PC-3 (cell line): ENCODE results near the gene ZNF396. TPM values are rescaled to one million over a fixed set of nuclear protein-coding genes. Genes with fewer than 3 reads are reported as not detected.

Source experiments
- ATAC-seq: fragments of 200-7000 bp; cut with Tn5 transposase; 2 replicates; pipeline ENCODE4 v1.9.1; 2020; ENCODE audit warnings: mild to moderate bottlenecking, moderate library complexity
- BruUV-seq: library from RNA; stranded (reverse); fragments of 400-500 nt; replicated peaks from 2 replicates; lab custom pipeline; 2021; lab: Mats Ljungman, UMichigan
- CTCF ChIA-PET: fragments of 300-600 bp; sonication (Branson Sonifier 250); formaldehyde crosslinking; loops from one replicate; lab custom pipeline; 2022; ENCODE audit warnings: antibody characterized with exemption; lab: Charles Lee
- POLR2A ChIA-PET: fragments of 300-600 bp; sonication (Branson Sonifier 250); formaldehyde crosslinking; loops from one replicate; lab custom pipeline; 2022; ENCODE audit warnings: antibody characterized with exemption; ENCODE audit not compliant: unreplicated experiment; lab: Charles Lee
- DNase-seq: peaks from one replicate; pipeline ENCODE4 v3.0.0-alpha.2; 2015
- H2AFZ ChIP-seq: fragments of 300-600 bp; sonication (generic); 2 replicates; pipeline ENCODE4 v1.6.0; 2016; ENCODE audit warnings: antibody characterized with exemption, low read length
- H3F3A ChIP-seq: fragments of 300-600 bp; sonication (generic); one replicate; pipeline ENCODE4 v1.6.0; 2017; ENCODE audit warnings: antibody characterized with exemption, low read length, control low read depth, mild to moderate bottlenecking; ENCODE audit not compliant: unreplicated experiment
- H3K27ac ChIP-seq: fragments of 300-600 bp; sonication (generic); 2 replicates; pipeline ENCODE4 v1.5.1; 2016; ENCODE audit warnings: mild to moderate bottlenecking, low read length
- H3K27me3 ChIP-seq: fragments of 300-600 bp; sonication (generic); 2 replicates; pipeline ENCODE4 v1.6.1; 2016; ENCODE audit warnings: low read length, mixed read lengths
- H3K36me3 ChIP-seq: fragments of 300-600 bp; sonication (generic); 2 replicates; pipeline ENCODE4 v1.6.1; 2016; ENCODE audit warnings: low read depth, mixed run types, low read length, mixed read lengths
- H3K4me1 ChIP-seq: fragments of 300-600 bp; sonication (generic); 2 replicates; pipeline ENCODE4 v1.5.1; 2016; ENCODE audit warnings: low read length; ENCODE audit not compliant: insufficient read depth
- H3K4me2 ChIP-seq: fragments of 300-600 bp; sonication (generic); 2 replicates; pipeline ENCODE4 v1.6.0; 2016; ENCODE audit warnings: low read length
- H3K4me3 ChIP-seq: fragments of 300-600 bp; sonication (generic); 2 replicates; pipeline ENCODE4 v1.5.1; 2016; ENCODE audit warnings: mild to moderate bottlenecking, low read length, mixed read lengths
- H3K79me2 ChIP-seq: fragments of 300-600 bp; sonication (generic); 2 replicates; pipeline ENCODE4 v1.6.1; 2017; ENCODE audit warnings: low read length, mixed read lengths
- H3K9ac ChIP-seq: fragments of 300-600 bp; sonication (generic); 2 replicates; pipeline ENCODE4 v1.6.0; 2016; ENCODE audit warnings: mild to moderate bottlenecking, low read length
- H3K9me2 ChIP-seq: fragments of 300-600 bp; sonication (generic); replicated peaks from 2 replicates; pipeline ENCODE4 v1.6.1; 2016; ENCODE audit warnings: mixed run types, low read length, mixed read lengths
- H3K9me3 ChIP-seq: fragments of 300-600 bp; sonication (generic); 2 replicates; pipeline ENCODE4 v1.6.1; 2016; ENCODE audit warnings: low read length, mixed read lengths
- H4K20me1 ChIP-seq: fragments of 300-600 bp; sonication (generic); 2 replicates; pipeline ENCODE4 v1.6.1; 2016; ENCODE audit warnings: low read length, mixed read lengths
- EZH2 ChIP-seq: fragments of 300-600 bp; sonication (generic); IDR thresholded peaks from one replicate; pipeline ENCODE4 v1.6.1; 2017; ENCODE audit warnings: antibody characterized with exemption, mild to moderate bottlenecking, low read length; ENCODE audit not compliant: unreplicated experiment
- EZH2phosphoT487 ChIP-seq: fragments of 300-600 bp; sonication (generic); IDR thresholded peaks from 2 replicates; pipeline ENCODE4 v1.6.1; 2018; ENCODE audit warnings: mild to moderate bottlenecking, antibody characterized with exemption, low read length, borderline replicate concordance
- intact Hi-C: fragments of 100-400 bp; cut with micrococcal nuclease; formaldehyde crosslinking; loops from 2 replicates; pipeline ENCODE4 v1.9.0; 2023
- total RNA-seq: library from RNA; depleted of rRNA; stranded (reverse); fragments of >200 nt; gene quantifications from 2 replicates; pipeline ENCODE4 v1.2.3, GENCODE V29; 2014
- TF ChIP-seq, protein P1 (sequence below): fragments of 300-600 bp; sonication (generic); conservative IDR thresholded peaks from 2 replicates; pipeline ENCODE4 v1.5.1; 2017; ENCODE audit warnings: antibody characterized with exemption, low read depth, mild to moderate bottlenecking, low read length

ZNF396 gene
- total RNA-seq, 1 experiment from 2014 or later: 0.95 TPM

DNA sequence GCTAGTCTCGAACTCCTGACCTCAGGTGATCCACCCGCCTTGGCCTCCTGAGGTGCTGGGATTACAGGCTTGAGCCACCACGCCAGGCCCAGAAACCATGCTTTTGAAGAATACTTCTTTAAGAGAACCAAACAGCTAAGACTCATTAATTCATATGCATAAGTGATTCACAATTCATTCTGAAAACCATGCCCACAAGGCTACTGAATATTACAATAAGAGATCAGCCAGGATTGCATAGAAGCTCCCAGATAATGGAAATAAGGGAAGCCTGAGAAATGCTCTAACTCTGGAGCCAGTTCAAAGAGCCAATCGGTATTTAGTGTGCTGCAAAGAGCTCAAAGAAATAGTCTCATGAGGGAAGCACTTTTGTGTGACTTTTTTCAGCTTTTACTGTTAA, 2.4 kb downstream of the ZNF396 start:
- CTCF ChIA-PET: no interaction called here
- H3F3A ChIP-seq: no peaks in the 10 kb centered on the region

DNA sequence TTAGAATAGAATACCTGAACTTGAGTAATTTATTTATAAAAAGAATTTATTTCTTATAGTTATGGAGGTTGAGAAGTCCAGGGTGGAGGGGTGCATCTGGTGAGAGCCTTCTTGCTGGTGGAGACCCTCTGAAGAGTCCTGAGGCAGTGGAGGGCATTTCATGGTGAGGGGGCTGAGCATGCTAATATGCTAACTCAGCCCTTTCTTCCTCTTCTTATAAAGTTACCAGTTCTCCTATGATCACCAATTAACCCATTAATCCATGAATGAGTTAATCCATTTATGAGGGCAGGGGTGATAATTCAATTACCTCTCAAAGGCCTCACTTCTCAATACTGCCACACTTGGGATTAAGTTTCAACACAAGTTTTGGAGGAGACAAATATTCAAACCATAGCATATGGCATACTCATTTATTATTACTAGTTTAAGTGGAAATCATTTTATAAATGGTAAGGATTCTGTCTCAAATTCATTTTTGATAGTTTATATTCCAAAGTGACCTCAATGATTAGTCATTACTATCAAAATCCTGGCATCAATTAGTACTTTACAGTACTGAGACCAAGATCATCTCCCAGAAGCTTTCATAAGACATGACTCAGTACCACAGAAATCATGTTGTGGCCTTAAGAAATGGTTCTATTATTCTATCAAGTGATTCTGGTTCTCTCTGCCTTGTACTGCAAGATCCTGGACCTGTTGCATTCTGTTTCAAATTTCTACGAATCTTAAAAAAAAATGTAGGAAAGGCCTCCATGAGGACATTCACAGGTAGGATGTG, 5.5 kb downstream of the ZNF396 start:
- H3K9me2 ChIP-seq: no peaks in the 10 kb centered on the region
- H3K4me1 ChIP-seq: no peaks in the 10 kb centered on the region
- intact Hi-C loops: no loop called here
- H3K36me3 ChIP-seq: no peaks in the 10 kb centered on the region
- ChIA-PET CTCF (no interaction called here), POLR2A (interaction anchor here (0.7 kb wide), 1 partner anchor 154 kb away, joined by 3 read pairs; no protein-coding TSS in a partner anchor)
- TF ChIP-seq EZH2phosphoT487 (no peak), EZH2 (no peak)
- TF ChIP-seq, protein P1, sequence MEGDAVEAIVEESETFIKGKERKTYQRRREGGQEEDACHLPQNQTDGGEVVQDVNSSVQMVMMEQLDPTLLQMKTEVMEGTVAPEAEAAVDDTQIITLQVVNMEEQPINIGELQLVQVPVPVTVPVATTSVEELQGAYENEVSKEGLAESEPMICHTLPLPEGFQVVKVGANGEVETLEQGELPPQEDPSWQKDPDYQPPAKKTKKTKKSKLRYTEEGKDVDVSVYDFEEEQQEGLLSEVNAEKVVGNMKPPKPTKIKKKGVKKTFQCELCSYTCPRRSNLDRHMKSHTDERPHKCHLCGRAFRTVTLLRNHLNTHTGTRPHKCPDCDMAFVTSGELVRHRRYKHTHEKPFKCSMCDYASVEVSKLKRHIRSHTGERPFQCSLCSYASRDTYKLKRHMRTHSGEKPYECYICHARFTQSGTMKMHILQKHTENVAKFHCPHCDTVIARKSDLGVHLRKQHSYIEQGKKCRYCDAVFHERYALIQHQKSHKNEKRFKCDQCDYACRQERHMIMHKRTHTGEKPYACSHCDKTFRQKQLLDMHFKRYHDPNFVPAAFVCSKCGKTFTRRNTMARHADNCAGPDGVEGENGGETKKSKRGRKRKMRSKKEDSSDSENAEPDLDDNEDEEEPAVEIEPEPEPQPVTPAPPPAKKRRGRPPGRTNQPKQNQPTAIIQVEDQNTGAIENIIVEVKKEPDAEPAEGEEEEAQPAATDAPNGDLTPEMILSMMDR: no peak
- BruUV-seq: no TSS peak
- H4K20me1 ChIP-seq: no peaks in the 10 kb centered on the region
- no peaks in the 10 kb centered on the region for H3K9me3 ChIP-seq
- no peaks in the 10 kb centered on the region for H3K27me3 ChIP-seq
- DNase-seq: no peak
- no peak overlapping the region for H3K9ac ChIP-seq
- ATAC-seq: no peak
- H3K4me2 ChIP-seq: no peak overlapping the region
- H3K79me2 ChIP-seq: no peaks in the 10 kb centered on the region
- no peak overlapping the region for H2AFZ ChIP-seq
- H3K27ac ChIP-seq: no peak overlapping the region
- no peak overlapping the region for H3K4me3 ChIP-seq
- H3F3A ChIP-seq: no peaks in the 10 kb centered on the region

More for the DNA sequence above, 2.4 kb downstream of the ZNF396 start:
- intact Hi-C loops: no loop called here
- Histone ChIP-seq H4K20me1 (no peaks in the 10 kb centered on the region), H3K9ac (no peak overlapping the region), H3K4me2 (no peak overlapping the region), H3K79me2 (no peaks in the 10 kb centered on the region), H3K9me3 (no peaks in the 10 kb centered on the region), H2AFZ (no peak overlapping the region), H3K4me3 (no peak overlapping the region), H3K27ac (no peak overlapping the region), H3K36me3 (no peaks in the 10 kb centered on the region), H3K4me1 (no peaks in the 10 kb centered on the region), H3K9me2 (no peaks in the 10 kb centered on the region), H3K27me3 (no peaks in the 10 kb centered on the region)
- no peak for DNase-seq
- ATAC-seq: no peak
- TF ChIP-seq EZH2 (no peak), EZH2phosphoT487 (no peak)
- TF ChIP-seq, protein P1: no peak
- POLR2A ChIA-PET: no interaction called here
- no TSS peak for BruUV-seq

DNA sequence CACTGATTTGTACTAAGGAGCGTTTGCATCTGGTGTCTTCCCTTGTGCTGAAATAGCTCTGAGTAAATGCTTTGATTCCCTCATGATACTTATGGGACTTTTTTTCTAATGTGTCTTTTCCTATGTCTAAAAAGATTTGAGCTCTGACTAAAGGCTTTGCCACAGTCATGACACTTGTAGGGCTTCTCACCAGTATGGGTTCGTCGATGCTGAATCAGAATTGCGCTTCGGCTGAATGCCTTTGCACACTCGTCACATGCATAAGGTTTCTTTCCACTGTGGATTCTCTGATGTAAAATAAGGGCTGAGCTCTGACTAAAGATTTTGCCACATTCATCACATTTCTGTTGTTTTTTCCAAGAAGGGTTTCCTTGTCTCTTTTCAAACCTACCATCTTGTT, 8.0 kb downstream of the ZNF396 start:
- ChIA-PET POLR2A (no interaction called here), CTCF (no interaction called here)
- Histone ChIP-seq H4K20me1 (no peaks in the 10 kb centered on the region), H3K4me2 (no peak overlapping the region), H3K36me3 (no peaks in the 10 kb centered on the region), H3K9me2 (no peaks in the 10 kb centered on the region), H3K79me2 (no peaks in the 10 kb centered on the region), H2AFZ (no peak overlapping the region), H3K27me3 (no peaks in the 10 kb centered on the region), H3K27ac (no peak overlapping the region), H3F3A (no peaks in the 10 kb centered on the region), H3K9ac (no peak overlapping the region), H3K4me3 (no peak overlapping the region), H3K9me3 (no peaks in the 10 kb centered on the region), H3K4me1 (no peaks in the 10 kb centered on the region)
- BruUV-seq: no TSS peak
- TF ChIP-seq, protein P1: no peak
- TF ChIP-seq EZH2 (no peak), EZH2phosphoT487 (no peak)
- intact Hi-C loops: no loop called here
- no peak for ATAC-seq
- no peak for DNase-seq
